ENCODE results near the gene FXYD6.

The FXYD6 gene

DNA sequence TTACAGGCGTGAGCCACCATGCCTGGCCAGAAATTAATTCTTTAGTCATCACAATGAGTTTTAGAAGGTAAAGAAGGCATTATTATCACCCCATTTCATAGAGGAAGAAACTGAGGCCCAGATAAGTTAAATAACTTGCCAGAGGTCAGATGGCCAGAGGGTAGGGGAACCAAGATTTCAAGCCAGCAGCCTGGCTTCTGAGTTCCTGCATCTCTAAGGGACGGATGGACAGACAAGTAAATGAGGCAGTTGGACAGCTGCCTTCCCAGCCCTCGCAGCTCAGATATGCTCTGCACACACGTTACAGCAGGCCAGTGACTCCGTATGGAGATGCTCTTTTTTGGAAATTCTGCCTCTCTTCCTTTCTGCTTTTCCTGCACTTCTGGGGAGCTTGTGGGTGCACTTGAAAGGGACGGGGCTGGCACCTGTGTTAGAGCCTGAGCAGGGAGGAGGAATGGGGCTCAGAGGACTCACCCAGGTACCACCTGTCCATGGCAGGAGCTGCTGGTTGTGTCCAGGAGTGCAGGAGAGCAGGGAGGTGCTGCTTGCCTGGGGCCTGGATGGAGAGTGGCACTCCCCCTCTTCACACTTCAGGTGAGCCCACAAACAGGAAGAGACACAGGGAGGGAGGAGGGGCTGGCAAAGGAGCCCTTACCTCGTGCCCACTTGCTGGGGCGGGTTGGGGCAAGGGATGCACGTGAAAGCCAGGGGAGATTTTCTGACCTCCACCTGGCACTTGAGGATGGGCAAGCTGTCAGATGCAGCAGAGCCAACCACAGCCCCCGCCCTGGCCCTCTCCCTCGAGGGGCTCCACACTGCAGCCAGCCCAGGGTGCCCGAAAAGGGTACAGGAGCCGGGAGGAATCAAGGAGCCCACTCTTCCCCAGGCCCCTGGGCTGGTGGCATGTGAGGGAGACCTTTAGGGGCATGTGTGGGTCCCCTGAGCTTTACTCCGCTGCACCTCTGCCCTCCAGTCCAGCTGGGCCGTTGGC, 48.6 kb downstream of the FXYD6 start:
- DNase-seq, result no peak

DNA sequence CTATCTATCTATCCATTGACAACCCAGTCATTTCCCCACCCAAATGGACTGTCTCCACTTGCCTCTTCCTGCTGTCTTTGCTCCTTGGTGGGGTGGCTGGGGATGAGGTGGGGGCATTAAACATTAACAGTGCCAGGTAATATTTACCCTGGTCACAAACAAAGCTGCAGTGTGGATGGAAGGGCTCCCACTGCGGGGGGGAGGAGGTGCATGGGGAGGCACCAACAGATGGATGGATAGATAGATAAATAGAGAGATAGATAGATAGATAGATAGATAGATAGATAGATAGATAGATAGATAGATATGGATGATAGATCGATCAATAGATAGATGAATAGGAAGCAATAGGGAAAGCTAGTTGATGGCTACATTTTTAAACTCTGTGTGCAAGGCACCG, 49.6 kb downstream of the FXYD6 start:
- DNase-seq, result no peak

DNA sequence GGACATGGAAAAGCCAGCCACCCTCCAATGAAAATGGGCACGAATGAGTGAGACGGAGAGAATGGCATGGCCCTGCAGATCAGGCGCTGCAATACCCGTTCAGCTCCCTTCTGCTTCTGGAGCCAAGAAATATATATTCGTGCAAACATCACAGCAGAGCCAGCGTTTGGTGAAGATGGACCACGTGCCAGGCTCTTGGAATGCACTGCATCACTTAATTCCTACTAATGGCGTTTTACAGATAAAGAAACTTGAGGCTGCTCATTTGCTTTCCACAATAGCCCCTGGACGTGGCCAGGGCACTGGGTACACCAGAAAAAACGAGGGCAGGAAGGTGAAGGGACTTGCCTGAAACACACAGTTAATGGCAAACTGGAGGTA, 50.3 kb downstream of the FXYD6 start:
- no peak for DNase-seq

DNA sequence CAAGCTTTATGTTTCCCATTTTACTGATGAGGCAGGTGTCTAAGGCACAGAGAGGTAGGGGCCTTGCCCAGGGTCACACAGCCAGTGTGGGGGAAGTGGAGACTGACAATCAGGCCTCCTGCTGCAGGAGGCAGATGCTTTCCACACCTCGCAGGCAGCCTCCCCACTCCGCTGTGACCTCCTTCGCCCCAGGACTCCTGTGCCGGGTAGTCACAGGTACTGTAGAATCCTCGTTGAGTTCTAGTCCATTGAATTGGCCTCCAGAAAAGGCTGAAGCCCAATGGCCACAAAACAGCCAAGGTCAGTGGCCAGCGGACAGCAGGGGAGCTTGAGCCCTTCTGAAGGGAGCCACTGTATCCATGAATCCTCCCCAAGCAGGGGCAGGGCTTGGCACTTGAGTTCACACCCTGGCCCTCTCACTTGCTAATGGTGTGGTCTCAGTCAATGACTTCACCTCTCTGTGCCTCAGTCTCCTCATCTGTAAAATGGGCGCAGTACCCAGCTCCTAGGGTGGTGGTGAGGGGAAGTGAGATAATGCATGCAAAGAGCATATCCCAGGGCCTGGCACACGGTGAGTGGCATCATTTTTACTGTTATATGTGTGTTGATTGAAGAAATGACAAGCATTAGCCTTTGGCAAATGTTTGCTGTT, 50.8 kb downstream of the FXYD6 start:
- no peak for DNase-seq

DNA sequence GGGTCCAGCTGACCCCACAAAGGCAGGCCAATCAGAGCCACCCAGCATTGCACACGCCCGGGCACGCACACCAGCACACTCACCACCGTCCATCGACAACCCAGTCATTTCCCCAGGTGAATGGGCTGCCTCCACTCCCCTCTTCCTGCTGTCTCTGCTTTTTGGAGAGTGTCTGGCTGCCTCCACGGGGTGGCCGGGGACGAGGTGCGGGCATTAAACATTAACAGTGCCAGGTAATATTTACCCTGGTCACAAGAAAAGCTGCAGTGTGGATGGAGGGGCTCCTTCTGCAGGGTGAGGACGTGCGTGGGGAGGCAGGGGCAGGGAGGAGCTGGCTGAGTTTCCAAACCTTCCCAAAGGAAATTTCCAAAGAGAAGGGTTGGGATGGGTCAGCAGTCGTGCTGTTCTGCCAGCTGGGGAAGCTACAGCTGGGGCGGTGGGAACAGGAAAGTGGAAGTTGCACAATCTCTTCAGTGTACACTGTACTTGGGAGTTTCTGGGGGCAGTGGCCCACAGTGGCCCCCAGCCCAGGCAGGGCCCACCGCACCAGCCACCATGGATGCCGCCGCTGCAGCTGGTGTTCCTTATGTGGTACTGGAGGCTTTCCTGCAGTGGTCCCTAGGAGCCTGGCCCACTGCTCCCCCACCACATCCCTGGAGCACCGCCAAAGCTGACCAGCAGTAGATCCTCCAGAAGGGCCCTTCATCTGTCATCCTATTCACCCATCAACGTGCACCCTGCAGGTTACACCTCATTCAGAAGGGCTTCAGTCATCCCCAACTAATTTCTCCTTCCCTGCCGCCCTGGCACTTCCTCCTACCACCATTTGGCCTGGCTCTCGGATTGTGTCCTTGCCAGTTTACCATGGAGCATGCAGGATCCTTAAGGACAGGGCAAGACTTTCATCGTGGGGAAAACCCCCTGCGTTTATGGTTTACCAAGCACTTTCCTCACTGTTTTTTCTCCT, 51.6 kb downstream of the FXYD6 start, which contains the start of gene FXYD2:
Gene FXYD2 (minus strand): TSS at position 174 of the 967 bp plus-strand sequence. CDS start 66 bp downstream, at position 108.
- no peak for DNase-seq

DNA sequence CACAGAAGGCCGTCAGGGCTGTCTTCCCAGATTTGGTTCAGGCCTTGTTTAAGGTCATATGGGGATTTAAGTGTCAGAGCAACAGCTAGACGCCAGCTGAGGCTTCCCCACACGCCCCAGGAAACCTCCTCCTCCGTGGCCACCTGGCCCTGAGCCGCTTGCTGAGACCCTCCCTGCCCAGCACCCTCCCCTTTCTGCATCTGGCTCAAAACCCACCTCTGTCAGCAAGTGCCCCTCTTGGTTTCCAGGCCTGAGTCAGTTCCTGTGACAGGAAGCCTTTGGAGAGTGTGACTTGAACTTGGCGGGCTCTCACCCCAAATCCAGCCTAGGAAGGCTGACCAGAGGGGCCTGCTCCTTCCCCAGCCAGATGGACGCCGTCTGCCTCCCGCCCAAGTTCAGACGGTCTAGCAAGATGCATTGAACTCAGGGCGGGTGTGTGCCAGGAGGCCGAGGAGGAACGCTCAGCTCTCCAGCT, 52.5 kb downstream of the FXYD6 start:
- DNase-seq, result no peak

DNA sequence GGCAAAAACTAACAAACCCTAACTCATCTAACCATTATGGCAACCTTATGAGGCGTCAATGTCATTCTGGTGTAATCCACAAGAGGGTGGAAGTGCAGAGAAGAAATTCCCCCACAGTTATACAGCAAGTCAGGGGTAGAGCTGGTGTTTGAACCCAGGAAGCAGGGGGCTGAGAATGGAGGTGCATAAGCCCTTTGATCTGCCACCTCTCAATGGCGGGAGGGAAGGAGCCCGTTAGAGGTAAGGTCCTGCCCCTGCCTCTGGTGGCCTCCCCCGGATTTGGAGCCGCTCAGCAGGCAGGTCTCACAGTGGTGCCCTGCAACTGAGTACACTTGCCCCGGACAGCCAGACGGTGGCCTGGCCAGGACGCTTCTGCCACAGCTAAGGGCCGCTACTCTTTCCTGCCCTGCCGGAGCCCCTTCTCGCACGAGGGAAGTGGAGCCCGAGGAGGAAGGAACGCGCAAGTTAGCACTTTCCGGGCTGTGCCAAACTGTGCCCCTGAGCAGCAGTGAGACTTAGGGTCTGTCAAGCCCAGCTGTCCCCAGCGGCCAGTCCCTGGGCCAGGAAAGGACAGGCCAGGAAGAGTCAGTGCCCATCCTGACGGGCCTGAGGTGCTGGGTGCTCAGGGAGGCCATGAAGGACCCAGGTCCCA, 53.0 kb downstream of the FXYD6 start:
- DNase-seq, result no peak

DNA sequence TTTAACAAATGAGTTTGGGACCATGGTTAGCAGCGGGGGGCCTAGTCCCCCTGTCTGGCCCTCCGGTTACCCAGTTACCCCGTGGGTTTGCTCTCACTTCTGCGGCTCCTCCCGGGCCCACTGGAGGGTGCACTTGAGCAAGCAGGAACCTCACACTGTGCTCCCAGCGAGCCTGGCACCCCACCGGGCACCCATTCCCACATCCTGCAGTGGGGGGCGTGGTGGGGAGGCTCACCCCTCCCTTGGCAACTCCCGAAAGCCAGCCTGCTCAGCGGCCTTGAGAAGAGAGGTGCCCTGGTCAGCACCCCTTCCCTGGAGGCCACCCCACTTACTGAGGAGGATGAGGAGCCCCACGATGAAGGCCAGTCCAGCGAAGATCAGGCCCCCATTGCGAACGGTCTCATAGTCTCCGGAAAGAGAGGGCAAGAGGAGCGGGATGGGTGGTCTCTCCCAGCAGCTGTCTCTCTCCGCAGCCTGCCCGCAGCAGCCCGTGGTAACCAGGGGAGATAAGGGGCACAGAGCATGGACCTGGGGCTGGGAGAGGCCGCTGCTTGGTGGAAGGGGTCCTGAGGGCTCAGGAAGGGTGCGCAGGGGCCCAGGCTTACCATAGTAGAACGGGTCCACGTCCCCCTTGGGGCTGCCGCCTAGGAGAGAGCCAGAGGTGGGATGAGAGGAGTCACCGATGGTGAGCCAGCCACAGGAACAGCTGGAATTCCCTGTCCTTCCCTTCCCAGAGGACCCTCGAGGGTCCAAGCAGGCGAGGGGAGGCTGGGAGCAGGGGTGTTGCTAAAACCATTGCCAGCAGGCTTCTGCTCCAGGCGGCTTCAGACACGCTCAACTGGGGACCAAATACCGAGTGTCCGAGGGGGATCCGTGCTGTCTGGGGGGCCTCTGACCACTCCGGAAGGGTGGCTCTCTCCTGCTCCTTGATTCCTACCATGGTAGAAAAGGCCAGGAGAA, 54.1 kb downstream of the FXYD6 start:
- DNase-seq, result no peak

DNA sequence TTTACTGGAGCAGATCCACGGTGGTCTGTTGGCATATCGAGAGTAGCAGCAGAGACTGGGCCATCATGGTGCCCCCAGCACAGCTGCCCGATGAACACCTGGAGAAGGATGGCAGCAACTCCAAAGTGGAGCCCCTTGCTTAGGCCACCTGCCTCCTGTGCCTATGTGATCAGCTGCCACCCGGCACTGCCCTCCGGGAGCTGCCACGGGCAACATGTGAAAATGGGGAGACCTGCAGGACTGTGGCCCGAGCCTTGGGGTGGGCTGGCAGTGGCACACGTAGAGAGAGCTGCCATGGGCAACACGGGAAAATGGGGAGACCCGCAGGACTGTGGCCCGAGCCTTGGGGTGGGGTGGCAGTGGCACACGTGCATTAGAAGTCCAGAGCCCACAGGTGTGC, 55.0 kb downstream of the FXYD6 start:
- DNase-seq, result no peak

DNA sequence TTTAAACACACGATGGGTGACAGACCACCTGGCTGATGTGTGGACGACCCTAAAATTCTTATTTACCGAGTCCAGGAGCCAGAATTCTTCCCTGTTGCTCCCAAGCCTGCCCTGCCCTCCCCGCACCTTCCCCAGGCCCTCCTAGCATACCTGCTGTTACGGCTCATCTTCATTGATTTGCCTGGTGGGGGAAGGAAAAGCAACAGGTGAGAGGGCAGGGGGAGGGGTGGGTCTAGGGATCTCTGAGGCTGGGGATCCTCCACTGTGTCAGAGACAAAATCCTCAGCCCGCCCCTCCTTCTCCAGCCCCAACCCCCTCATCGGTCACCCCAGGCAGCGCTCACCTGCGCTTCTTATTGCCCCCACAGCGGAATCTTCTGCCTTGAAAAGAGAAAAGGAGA, 55.9 kb downstream of the FXYD6 start:
- DNase-seq, result no peak

DNA sequence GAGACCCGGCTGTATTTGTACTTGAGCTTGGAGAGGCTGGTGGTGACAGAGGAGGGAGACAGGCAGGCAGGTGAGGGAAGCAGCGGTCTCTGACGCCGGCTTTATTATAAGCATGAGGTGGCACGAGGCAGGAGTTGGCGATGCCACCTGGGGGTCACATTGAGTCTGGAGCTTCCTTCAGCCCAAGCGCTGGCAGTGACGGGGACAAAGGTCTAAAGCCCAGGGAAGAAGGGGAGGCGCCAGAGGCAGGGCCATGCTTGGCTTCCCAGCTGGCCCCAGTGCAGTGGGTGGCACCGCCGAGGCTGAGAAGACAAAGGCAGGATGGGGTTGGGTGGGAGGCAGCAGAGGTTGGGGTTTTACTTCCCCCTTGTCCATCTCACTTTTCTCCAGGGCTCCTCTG, 56.4 kb downstream of the FXYD6 start:
- no peak for DNase-seq

DNA sequence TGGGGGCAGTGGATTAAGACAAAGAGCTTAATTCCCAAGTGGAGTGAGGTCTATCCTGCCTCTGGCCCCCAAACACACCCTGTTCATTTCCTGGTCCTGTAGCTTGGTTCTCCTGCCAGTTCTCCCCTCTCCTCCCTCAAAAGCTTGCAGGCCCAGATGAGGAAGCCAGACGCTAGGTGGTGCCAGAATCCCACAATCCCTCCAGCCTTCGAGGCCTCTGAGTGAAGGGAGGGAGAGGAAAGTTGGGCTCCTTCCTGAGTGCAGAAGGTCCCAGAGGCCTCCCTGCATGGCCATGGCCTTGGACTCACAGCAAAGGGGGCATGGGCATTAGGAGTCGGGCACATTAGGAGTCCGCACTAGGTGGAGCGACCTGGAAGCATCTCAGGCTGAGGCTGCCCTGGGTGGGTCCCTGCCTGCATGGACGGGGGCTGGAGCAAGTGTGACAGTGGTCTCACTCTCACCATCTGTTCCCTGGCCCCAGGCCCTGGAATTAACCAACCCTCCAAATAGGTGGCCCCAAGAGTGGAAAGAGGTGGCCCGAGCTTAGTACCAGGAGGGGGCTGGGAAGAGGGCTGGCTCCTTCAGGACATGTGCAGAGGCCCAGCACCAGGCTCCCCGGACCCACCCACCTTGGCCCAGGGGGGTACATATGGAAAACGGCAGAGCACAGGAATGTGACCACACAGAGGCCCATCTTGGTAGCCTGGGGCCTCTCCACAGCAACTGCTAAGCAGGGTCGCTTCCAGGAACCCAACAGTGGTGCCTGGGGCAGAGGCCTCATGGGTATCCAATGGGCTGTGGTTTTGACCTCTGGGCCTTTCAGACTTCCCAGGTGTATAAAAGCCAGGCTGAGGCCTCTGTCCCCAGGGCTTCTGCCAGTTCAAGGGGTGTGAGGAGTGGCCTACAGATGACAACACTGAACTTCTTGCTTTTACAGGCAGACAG, 57.1 kb downstream of the FXYD6 start:
- peak; percentile 70 for DNase-seq

DNA sequence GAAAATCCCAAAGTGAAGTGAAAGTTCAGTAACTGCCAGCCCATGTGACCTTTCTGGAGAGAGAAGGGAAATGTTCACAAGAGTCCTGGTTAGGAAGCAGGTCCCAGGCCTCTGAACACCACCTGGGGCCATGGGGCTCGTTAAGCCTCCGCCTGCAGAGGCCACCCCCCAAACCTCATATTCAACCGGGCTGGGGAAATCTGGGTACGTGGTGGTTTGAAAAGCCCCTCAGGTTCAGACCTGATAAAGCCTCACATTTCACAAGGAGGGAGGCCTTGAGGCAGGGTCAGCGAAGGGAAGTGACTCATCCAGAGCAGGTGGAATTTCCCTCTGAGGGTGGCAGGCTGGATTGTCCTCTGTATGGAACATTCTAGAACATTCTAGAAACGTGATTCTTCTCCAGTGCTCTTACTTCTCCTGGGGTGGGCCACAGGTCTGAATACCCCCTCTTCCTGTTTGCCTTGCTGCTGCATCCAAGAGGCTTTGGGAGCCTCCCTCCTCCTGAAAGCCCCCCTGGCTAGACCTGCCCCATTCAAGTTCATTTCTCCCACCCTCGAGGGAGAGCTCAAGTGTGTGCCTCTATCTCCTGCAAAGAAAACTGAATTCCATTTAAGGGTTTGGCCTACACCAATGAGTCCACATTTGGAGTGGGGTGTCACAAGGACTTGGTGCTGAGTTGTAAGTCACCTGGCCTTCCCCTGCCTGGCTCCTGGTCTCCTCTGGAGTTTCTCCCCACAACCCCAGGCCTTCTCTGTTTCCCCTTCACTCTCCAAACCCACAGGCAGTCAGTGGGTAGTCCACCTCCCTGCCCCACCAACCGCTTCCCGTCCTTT, 58.2 kb downstream of the FXYD6 start:
- peak; percentile 28 for DNase-seq

DNA sequence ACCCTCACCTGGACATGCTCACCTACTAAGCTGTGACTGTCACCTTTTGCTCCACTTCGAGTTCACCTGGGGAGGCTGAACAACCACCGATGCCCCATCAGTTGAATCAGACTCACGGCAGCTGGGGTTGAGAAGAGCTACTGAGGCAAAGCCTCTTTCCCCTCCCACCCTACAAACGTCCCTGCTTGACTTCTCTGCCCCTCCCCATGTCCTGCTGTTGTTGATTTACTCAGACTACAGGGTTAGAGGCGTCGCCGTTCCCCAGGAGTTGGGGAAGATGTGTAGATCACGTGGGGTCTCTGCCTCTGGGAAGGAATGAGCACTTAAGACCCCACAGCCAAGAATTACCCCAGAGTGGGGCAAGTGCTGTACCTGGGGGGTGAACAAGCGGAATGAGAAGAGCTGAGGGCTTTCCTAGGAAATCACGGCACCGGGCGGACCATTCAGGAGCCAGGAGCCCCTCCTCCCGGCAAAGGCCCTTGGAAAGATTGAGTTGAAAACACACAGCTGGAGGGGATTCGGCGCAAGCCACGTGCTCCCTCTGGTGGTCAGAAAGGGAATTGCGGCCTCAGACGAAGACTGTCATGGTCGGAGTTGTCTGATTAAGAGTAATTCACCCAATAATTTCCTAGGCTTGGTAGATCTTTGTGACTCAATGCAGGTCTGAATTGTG, 59.0 kb downstream of the FXYD6 start:
- DNase-seq, result peak; percentile 71

DNA sequence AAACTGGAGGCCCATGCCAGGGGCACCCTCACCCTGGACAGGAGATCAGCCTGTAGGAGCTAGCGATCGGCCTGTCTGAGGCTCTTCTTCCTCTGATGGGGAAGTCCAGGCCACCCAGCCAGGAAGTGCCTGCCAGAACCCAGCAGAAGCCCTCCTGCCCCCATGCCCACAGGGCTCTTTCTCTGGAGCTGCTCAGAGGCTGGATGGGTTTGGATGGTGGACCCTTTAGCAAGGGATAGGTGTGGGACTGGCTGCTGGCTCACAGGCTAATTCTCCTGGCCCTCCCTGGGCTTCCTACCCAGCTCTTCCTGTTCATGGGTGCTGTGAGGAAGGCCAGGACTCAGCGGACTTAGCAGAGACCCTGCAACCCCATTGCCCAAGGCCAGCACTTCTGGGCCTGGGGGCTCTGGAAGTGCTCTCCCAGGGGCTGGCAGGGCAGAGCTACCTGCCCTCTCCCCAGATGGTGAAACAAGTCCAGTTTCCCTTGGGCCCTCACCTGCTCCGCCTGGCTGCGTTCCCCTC, 59.6 kb downstream of the FXYD6 start:
- DNase-seq, result no peak

DNA sequence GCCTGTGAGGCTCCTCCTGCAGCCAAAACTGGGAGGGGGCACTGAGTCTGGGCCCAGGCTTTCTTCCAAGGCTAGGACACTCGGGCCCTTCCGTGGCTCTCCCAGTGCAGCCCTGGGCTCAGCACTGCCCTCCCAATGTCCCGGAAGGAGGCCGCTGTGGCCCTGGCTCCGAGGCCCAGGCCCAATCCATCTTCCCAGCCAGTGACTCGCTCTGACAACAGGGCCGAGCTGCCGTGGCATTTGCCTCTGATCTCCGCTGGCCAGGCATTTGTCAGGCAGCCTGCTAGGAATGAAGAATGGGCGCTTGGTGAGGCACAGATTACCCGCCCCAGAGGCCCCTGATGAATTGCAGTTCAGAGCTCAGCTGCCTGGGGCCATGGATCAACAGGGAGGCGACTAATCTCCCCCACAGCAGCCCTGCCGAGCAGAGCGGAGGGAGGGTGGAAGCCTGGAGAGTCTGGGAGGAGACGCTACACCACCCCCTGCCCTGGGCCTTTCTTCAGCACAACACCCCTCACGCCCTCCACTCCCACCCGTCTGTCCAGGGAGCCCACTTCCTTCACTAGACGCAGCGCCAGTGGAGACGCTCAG, 60.2 kb downstream of the FXYD6 start:
- peak; percentile 75 for DNase-seq

DNA sequence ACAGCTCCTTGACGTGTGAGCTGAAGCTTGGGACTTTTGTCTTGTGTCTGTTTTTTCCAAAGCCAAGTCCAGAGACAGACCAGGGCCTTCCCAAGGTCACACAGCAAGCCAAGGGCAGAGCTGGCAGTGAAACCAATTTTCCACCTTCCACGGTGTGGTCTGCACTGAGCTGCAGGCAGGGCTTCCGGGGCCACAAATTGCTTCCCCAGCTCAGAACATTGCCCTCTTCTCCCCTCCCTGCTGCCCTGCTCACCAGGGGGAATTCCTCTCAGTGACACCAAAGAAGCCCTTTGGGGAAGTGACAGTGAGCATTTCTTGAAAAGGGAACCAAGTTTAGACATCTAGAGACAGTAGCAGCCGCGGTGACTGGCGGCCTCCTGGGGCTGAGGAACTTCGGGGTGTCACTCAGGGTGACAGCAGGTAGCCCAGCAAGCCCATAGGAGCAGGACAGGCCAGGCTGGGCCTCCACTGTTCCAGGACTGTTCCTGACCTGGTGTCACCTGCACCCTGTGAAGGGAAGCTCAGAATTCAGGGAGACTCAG, 61.1 kb downstream of the FXYD6 start:
- no peak for DNase-seq

All from fibroblast of skin of right biceps (primary cell).